ENCODE measurements around the gene AGBL1. TPM values are rescaled to one million over a fixed set of nuclear protein-coding genes. Genes with fewer than 3 reads are reported as not detected.

AGBL1 gene
- total and polyA plus RNA-seq, 9 donors: under 0.01 to 0.02 TPM; not detected in 7

- 88 to 95% (median 89%) methylated on average over 7 of the region's 7 CpGs for WGBS, 3 donors
- no peak for DNase-seq
- no peak overlapping the region for H3K27ac ChIP-seq
- H3K4me3 ChIP-seq: no peak overlapping the region
- intact Hi-C loops (cut with DNase I): no loop called here
- H3K36me3 ChIP-seq: no peaks in the 10 kb centered on the region
- TF ChIP-seq, protein P1, sequence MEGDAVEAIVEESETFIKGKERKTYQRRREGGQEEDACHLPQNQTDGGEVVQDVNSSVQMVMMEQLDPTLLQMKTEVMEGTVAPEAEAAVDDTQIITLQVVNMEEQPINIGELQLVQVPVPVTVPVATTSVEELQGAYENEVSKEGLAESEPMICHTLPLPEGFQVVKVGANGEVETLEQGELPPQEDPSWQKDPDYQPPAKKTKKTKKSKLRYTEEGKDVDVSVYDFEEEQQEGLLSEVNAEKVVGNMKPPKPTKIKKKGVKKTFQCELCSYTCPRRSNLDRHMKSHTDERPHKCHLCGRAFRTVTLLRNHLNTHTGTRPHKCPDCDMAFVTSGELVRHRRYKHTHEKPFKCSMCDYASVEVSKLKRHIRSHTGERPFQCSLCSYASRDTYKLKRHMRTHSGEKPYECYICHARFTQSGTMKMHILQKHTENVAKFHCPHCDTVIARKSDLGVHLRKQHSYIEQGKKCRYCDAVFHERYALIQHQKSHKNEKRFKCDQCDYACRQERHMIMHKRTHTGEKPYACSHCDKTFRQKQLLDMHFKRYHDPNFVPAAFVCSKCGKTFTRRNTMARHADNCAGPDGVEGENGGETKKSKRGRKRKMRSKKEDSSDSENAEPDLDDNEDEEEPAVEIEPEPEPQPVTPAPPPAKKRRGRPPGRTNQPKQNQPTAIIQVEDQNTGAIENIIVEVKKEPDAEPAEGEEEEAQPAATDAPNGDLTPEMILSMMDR (IDR thresholded peaks at IDR 0.05): no peak
- no peak for TF ChIP-seq POLR2A (IDR thresholded peaks at IDR 0.05)
- no peak for TF ChIP-seq EP300 (IDR thresholded peaks at IDR 0.05)
- H3K4me1 ChIP-seq (ENCODE audit: insufficient read depth): no peaks in the 10 kb centered on the region
- no peaks in the 10 kb centered on the region for H3K9me3 ChIP-seq
- no peaks in the 10 kb centered on the region for H3K27me3 ChIP-seq
Observed at GRCh38 chr15:86813892-86814291, 734.2 kb downstream of the AGBL1 start.

DNA sequence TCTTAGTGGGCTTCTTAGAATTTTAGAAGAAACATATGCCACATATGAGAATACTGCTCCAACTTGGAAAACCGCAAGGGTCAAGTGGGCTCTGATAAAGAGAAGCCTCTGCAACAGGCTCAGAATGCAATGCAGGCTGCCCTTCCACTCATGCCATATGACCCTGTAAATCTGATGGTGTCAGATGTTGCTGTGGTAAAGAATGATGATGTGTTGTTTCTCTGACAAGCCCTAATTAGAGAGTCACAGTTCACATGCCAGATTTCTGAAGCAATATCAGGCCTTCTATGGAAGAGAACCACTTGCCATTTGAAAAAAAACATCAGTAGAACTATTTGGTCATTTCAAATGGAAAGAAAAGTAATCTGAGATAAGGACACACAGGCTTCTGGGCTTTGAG, 749.6 kb downstream of the AGBL1 start:
- peaks cover 0 to 3% of the 10 kb centered on the region in 2 donors for H3K9me3 ChIP-seq
- no peak overlapping the region for H3K4me3 ChIP-seq
- no peak overlapping the region for H3K27ac ChIP-seq
- no peak for DNase-seq
- intact Hi-C loops (cut with DNase I): no loop called here
- no peaks in the 10 kb centered on the region for H3K36me3 ChIP-seq
- no peak for TF ChIP-seq EP300 (IDR thresholded peaks at IDR 0.05)
- TF ChIP-seq, protein P1 (IDR thresholded peaks at IDR 0.05): no peak
- no peak for TF ChIP-seq POLR2A (IDR thresholded peaks at IDR 0.05)
- H3K4me1 ChIP-seq (ENCODE audit: insufficient read depth): no peaks in the 10 kb centered on the region
- H3K27me3 ChIP-seq: no peaks in the 10 kb centered on the region
- 33 to 55% (median 37%) methylated on average over 1 of the region's 1 CpG for whole genome bisulfite sequencing, 3 donors

- DNase-seq: no peak
- Histone ChIP-seq H3K4me3 (no peak overlapping the region), H3K9me3 (no peaks in the 10 kb centered on the region), H3K27me3 (no peaks in the 10 kb centered on the region), H3K27ac (no peak overlapping the region), H3K36me3 (no peaks in the 10 kb centered on the region), H3K4me1 (ENCODE audit: insufficient read depth) (no peaks in the 10 kb centered on the region)
- WGBS, 3 donors: 76 to 86% (median 80%) methylated on average over 1 of the region's 1 CpG
- intact Hi-C loops (cut with DNase I): no loop called here
- TF ChIP-seq POLR2A (IDR thresholded peaks at IDR 0.05): no peak
- TF ChIP-seq, protein P1 (IDR thresholded peaks at IDR 0.05): no peak
- no peak for TF ChIP-seq EP300 (IDR thresholded peaks at IDR 0.05)
Observed at GRCh38 chr15:86830304-86830703, 750.6 kb downstream of the AGBL1 start.

GRCh38 chr15:86833595-86833994, 753.9 kb downstream of the AGBL1 start:
- Histone ChIP-seq H3K9me3 (no peaks in the 10 kb centered on the region), H3K27ac (no peak overlapping the region), H3K27me3 (no peaks in the 10 kb centered on the region), H3K4me1 (ENCODE audit: insufficient read depth) (no peaks in the 10 kb centered on the region), H3K36me3 (no peaks in the 10 kb centered on the region), H3K4me3 (no peak overlapping the region)
- WGBS, 3 donors: 47 to 75% (median 63%) methylated on average over 2 of the region's 2 CpGs
- DNase-seq: no peak
- no peak for TF ChIP-seq POLR2A (IDR thresholded peaks at IDR 0.05)
- TF ChIP-seq, protein P1 (IDR thresholded peaks at IDR 0.05): no peak
- no peak for TF ChIP-seq EP300 (IDR thresholded peaks at IDR 0.05)
- intact Hi-C loops (cut with DNase I): no loop called here
